Keratinocyte (primary cell): ENCODE measurements around the gene SLC2A5.

ENCODE experiments used
- EZH2 ChIP-seq: IDR thresholded peaks from one replicate; pipeline ENCODE4 v1.6.1; 2012; ENCODE audit warnings: inconsistent platforms, mild to moderate bottlenecking, low read length, moderate library complexity
- TF ChIP-seq, protein P1 (sequence below), 3 experiments: IDR thresholded peaks in 1 of 3; conservative IDR thresholded peaks in 1 of 3; optimal IDR thresholded peaks in 1 of 3; 2 replicates in 2 of 3; 3 replicates in 1 of 3; pipeline versions ENCODE3 to v1.5.1; 2011; ENCODE audit warnings: low read length in 3 of 3, mild to moderate bottlenecking in 3 of 3, moderate library complexity in 2 of 3, control low read depth in 1 of 3, inconsistent platforms in 1 of 3; ENCODE audit not compliant: insufficient read depth in 2 of 3; ENCODE audit errors: extremely low read depth in 1 of 3

- TF ChIP-seq, protein P1, sequence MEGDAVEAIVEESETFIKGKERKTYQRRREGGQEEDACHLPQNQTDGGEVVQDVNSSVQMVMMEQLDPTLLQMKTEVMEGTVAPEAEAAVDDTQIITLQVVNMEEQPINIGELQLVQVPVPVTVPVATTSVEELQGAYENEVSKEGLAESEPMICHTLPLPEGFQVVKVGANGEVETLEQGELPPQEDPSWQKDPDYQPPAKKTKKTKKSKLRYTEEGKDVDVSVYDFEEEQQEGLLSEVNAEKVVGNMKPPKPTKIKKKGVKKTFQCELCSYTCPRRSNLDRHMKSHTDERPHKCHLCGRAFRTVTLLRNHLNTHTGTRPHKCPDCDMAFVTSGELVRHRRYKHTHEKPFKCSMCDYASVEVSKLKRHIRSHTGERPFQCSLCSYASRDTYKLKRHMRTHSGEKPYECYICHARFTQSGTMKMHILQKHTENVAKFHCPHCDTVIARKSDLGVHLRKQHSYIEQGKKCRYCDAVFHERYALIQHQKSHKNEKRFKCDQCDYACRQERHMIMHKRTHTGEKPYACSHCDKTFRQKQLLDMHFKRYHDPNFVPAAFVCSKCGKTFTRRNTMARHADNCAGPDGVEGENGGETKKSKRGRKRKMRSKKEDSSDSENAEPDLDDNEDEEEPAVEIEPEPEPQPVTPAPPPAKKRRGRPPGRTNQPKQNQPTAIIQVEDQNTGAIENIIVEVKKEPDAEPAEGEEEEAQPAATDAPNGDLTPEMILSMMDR (optimal IDR thresholded peaks at IDR 0.05 in 1 of 3, IDR thresholded peaks at IDR 0.05 in 1 of 3, conservative IDR thresholded peaks at IDR 0.05 in 1 of 3; ENCODE audit: extremely low read depth in 1 of 3, insufficient read depth in 2 of 3, low read length in 3 of 3), result no peak
- TF ChIP-seq EZH2, result no peak
These were observed 61.2 kb downstream of the SLC2A5 start for GRCh38 chr1:9008236-9008635.
